Raji (cell line): ENCODE results near the gene MTHFSD.

Source experiments
- POLR2A ChIP-seq: IDR thresholded peaks from 2 replicates; pipeline ENCODE4 v1.6.1; 2011; ENCODE audit warnings: low read depth, low read length, control low read depth; ENCODE audit not compliant: insufficient read depth

MTHFSD gene

GRCh38 chr16:86519649-86520316 is 35.3 kb downstream of the MTHFSD start:
- TF ChIP-seq POLR2A = no peak

DNA sequence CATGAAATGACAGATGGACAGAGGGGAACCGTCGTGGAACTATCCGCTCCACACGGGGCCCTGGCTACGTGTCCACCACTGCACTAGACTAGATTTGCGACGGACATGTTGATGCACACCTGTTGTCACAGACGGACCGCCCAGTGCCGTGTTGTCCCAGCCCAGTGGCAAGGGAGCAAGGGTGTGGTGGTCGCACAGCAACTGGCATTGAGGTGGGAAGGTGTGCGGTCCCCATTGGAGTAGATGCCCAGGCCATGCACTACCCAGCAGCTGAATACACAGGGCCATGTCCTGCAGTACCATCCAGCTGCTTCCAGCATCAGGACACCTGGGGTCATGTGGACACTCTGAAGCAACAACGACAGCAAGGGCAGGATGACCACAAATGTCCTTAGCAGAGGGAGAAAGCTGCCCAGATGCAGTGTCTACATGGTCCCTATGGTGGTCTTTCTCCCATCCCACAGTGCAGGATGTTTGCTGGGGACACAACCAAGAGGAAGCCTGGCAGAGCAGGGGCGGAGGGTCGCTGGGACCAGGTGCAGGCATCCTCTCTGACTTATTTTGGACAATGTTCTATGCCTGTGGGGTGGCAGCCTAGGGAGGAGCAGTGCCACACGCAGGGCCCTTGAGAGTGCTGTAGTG is 35.9 kb downstream of the MTHFSD start:
- no peak for TF ChIP-seq POLR2A

DNA sequence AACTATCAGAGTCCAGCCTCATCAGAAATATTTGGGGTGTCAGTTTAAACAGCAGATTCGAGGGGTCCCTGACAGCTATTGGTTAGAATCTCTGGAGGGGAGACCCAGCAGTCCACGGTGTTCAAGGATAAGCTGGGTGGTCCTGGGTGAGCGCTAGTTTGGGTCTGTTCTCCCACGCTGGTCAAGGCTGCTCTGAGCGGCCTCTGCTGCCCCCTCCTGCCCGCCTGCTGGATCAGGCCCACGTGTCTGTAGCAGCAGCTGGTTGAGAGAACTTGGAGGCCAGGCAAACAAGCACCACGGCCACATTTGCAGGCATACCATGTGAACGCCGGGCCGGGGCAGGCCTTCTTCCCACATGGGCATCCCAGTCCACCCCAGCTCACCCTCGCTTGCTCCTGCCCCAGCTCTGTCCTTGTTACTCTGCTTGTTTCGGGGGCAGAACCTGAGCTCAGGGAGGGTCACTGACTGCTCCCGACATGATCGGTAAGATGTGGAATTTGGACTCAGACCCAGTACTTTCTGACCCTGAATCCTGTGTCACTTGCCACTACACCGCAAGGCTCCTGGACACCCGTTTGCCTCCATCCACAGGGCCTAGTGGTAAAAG is 37.3 kb downstream of the MTHFSD start:
- no peak for TF ChIP-seq POLR2A

- TF ChIP-seq POLR2A = no peak
These were observed 38.0 kb downstream of the MTHFSD start for GRCh38 chr16:86517033-86517432.

DNA sequence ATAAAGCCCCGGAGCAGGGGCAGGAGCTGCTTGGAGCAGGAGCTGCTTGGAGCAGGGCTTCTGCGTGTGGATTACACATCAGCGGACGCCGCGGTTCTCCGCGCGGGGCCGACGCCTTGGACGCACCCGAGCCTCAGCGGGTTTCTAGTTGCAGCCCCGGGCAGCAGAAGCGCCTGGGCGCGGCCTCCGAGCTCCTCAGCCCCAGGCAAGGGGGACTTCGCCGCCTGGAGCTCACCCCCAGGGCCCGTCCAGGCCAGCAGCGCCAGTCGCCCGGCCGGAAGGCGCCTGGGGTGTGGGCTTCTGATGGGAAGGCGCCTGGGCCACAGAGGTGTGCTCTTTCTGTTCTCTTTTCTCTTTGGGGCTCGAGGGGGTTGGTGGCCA is 38.4 kb downstream of the MTHFSD start:
- no peak for TF ChIP-seq POLR2A

DNA sequence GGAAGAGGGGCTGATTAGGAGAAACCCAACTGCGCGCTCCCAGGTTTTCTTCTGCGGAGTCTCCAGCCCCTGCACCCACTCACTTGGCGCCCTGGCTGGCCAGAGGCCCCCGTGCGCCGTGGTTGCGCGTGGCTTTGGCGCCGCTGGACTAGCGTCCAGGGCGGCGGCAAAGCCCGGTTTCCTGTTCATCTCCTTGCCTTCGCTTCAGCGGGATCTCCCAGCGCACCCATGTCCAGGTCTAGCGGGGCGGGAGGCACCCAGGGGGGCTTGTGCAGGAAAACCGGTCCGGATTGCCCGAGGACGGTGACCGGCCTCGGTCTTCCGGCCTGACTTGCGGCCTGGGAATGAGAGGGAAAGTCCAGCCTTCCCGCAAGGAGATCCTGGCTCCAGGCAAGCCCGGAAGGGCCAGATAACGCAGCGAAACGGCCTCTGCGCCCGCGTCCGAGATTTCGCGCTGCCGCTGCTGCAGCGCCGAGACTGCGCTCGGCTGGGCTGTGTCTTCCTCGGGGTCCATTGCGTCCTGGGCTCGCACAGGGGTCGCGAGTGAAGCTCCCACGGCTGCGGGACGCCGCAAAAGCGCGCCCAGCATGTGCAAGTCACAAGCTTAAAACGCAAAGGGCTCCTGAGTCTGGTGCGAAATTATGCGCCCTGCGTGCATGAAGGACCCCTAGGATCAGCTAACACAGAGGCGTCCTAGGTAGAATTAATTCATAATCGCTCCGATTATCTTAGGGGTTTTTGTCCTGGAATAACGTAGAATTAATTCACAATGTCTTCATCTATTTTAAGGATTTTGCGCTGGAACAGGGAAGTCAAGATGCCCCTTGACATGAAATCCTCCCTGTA is 39.0 kb downstream of the MTHFSD start:
- no peak for TF ChIP-seq POLR2A

DNA sequence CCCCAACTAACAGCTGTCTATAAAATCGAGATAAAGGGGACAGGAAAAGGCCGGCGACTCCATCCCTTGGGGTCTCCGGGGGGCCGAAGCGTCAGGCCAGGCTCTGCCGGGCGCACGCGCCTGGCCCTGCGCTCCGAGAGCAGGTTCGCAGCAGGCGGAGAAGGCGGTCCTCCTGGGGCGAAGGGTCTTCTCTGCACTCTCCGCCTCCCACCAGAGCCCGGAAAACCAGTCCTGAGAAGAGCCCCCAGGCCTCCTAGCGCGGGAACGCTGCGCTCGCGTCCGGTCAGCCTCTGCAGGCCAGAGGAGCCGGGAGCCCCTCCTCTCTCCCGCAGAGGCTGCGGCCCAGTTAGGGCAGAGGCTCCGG is 39.6 kb downstream of the MTHFSD start:
- no peak for TF ChIP-seq POLR2A

DNA sequence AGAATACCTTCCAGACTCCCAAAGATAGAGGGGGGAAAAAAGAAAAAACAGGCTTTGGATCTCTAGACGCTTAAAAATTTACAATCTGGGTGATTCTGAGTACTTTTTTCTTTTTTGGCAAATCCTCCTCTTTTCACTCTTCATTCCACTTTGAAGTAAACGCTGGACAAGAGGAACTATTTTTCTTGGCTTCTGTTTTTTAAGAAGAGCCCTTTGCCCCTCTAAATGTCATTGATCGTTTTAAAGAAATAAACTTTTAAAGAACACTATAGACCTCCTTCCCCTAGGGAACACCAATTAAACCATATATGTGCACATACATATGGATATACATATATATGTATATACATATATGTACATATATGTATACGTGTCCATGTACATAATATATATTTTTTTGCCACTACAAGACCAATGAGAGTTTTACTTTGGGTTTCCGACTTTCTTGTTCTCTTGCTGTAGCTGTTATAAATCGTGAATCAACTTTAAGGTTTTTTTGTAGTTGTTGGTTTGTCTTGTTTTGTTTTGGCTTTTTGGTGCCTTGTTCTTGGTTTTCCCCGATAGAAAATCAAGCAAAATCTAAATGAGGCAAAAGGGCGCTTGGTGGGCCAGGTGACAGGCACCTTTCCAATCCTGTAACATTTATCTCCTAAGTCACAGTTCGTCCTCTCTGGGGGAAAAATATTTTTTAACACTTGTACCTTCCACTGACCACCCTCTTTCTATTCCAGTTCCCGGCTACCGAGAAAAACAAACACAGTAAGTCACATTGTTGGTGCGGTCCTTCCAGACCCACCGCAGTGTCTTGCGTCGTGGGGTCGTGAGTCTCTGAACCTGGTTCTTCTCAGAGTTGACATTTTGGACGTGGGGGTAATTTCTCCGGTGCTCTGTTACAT is 40.3 kb downstream of the MTHFSD start:
- no peak for TF ChIP-seq POLR2A

- no peak for TF ChIP-seq POLR2A
These were observed 41.4 kb downstream of the MTHFSD start for GRCh38 chr16:86513471-86514277.

GRCh38 chr16:86512860-86513470 is 42.1 kb downstream of the MTHFSD start:
- TF ChIP-seq POLR2A = no peak

DNA sequence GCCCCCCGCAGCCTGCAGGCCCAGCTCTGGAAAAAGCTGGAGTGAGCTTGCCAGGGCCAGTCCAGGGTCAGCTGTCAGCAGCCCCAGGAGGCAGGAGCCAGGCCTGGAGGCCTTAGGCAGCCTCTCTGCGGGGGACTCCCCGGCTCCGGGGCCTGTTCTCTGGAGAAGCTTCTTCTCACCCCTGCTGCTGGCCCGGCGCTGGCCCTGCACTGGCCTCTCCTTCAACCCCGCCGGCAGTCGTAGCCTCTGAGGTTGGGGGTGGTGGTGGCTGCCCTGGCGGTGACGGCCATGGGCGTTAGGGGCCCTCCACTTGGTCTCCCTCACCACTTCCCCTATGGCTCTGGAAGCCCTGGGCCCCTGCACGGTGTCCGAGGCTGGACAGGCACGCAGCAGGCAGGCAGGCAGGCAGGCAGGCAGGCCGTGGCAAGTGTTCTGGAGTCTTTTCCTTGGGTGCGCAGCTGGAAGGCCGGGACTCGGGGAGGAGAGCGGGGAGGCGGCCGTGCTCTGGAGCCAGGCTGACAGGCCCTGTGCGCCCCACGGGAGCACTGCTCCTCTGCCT is 42.7 kb downstream of the MTHFSD start:
- TF ChIP-seq POLR2A = no peak

DNA sequence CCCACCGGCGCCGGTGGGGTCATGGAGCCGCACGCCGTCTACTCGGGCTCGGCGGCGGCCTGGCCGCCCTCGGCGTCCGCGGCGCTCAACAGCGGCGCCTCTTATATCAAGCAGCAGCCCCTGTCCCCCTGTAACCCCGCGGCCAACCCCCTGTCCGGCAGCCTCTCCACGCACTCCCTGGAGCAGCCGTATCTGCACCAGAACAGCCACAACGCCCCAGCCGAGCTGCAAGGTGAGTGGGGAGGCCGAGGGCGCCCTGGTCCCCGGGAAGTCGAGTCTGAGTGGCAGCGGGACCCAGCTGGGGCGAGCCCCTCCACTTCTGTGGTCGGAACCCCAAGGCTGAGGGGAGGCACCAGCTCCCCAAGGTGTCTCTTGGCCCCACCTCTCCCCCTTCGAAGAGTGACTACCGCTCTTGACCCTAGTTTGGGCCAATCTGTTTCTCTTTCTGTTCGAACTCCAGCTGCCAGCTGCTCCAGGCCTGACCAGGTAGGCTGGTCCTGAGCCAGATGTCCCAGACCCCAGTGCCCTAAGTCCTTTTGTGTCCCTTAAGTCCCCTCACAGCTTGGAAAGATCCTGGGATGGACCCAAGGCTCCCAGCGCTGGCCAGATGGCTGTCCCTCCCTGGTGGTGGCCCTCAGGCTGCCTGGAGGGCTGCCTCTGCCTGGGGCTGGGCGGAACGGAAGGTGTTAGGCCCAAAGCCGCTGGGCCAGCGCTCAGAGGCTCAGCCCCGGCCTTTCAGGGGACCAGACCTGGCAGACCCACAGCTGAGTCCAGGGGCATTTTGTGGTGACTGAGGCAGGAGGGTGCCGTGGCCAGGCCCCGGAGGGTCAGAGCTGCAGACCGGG is 43.5 kb downstream of the MTHFSD start:
- no peak for TF ChIP-seq POLR2A
